Suprapubic skin (tissue), 4 donors: ENCODE measurements around the gene C2orf68. TPM values are rescaled to one million over a fixed set of nuclear protein-coding genes. Genes with fewer than 3 reads are reported as not detected.

Experiments used
- DNase-seq, 2 donors: peaks; one replicate each; pipeline ENCODE4 v3.0.0-alpha.2; 2019; ENCODE audit warnings: low spot score in 2 of 2
- H3K27ac ChIP-seq: fragments of 200-600 bp; sonication (generic); one replicate; pipeline ENCODE4 v1.5.1; 2019
- H3K27me3 ChIP-seq: fragments of 200-600 bp; sonication (generic); one replicate; pipeline ENCODE4 v1.5.1; 2019
- H3K36me3 ChIP-seq: fragments of 200-600 bp; sonication (generic); one replicate; pipeline ENCODE4 v1.5.1; 2019
- H3K4me1 ChIP-seq: fragments of 200-600 bp; sonication (generic); one replicate; pipeline ENCODE4 v1.5.1; 2019
- H3K4me3 ChIP-seq: fragments of 200-600 bp; sonication (generic); one replicate; pipeline ENCODE4 v1.5.1; 2019; ENCODE audit warnings: mild to moderate bottlenecking
- H3K9me3 ChIP-seq: fragments of 200-600 bp; sonication (generic); one replicate; pipeline ENCODE4 v1.5.1; 2019
- CTCF ChIP-seq, 2 donors: fragments of 200-600 bp in 1 of 2; fragments of 450-650 bp in 1 of 2; sonication (generic) in 1 of 2; IDR thresholded peaks; one replicate each; pipeline ENCODE4 v1.5.1; 2016 to 2019; ENCODE audit warnings: antibody characterized with exemption in 2 of 2, mild to moderate bottlenecking in 1 of 2, moderate library complexity in 1 of 2
- EP300 ChIP-seq: sonication (generic); formaldehyde crosslinking; IDR thresholded peaks from one replicate; pipeline ENCODE4 v1.6.1; 2017; ENCODE audit warnings: antibody characterized with exemption
- POLR2A ChIP-seq, 2 donors: fragments of 450-650 bp; IDR thresholded peaks; one replicate each; pipeline ENCODE4 v1.6.1; 2017; ENCODE audit warnings: antibody characterized with exemption in 2 of 2, mild to moderate bottlenecking in 2 of 2, moderate library complexity in 2 of 2
- POLR2AphosphoS5 ChIP-seq, 3 donors: sonication (generic); formaldehyde crosslinking; IDR thresholded peaks; one replicate each; pipeline ENCODE4 v1.6.1; 2017; ENCODE audit warnings: antibody characterized with exemption in 3 of 3
- WGBS: methylation state at CpG from one replicate; pipeline ENCODE4 v1.1.5; 2018; 5-methylcytosine and 5-hydroxymethylcytosine counted together
- total RNA-seq, 4 donors: library from RNA; depleted of rRNA; stranded (reverse); fragments of >200 nt; gene quantifications; one replicate each; pipeline ENCODE4 v1.1.0, GENCODE V29; 2016

Gene C2orf68
- total RNA-seq, 4 donors from 2014 or later, result 15.8 to 28.1 (median 18.3) TPM

DNA sequence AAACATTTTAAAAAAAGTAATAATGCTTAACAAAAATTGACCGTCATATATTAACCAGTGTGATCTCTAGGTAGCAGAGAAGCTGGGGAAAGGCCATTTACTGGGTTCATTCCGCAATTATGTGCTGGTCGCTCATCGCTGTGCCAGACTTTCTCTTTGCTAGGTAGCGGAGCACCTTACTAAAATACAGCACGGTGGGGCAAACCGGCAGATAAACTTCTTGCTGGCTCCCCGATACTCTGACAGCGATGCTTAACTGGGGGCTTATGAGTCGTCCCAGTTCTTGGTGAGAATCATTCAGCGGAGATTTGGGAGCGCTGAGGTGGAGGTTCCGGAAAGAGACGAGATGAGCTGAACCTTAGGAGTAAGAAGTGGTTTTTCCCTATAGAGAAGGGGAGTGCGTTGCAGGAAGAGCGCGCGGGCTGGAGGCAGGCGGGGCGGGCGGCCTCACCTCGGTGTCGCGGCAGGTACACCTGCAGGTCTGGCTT lies 605 bp downstream of the C2orf68 start:
- Histone ChIP-seq H3K4me1 (peaks cover 44% of the 10 kb centered on the region), H3K27ac (peak overlapping the region; percentile 94), H3K9me3 (no peaks in the 10 kb centered on the region), H3K27me3 (no peaks in the 10 kb centered on the region), H3K36me3 (peaks cover 26% of the 10 kb centered on the region), H3K4me3 (peak overlapping the region; percentile 92)
- no peak for DNase-seq
- no peak for TF ChIP-seq POLR2A (IDR thresholded peaks at IDR 0.05)
- TF ChIP-seq EP300, result no peak
- TF ChIP-seq POLR2AphosphoS5 (IDR thresholded peaks at IDR 0.05), result no peak
- no peak for TF ChIP-seq CTCF (IDR thresholded peaks at IDR 0.05)
- WGBS, result 3% methylated on average over 22 of the region's 24 CpGs

- Histone ChIP-seq H3K4me3 (no peak overlapping the region), H3K4me1 (peaks cover 68% of the 10 kb centered on the region)
- 77% methylated on average over 9 of the region's 9 CpGs for WGBS
Measured at GRCh38 chr2:85607268-85608215, 4.3 kb downstream of the C2orf68 start.

GRCh38 chr2:85606116-85606455 lies 5.8 kb downstream of the C2orf68 start:
- Histone ChIP-seq H3K9me3 (no peaks in the 10 kb centered on the region), H3K4me3 (no peak overlapping the region), H3K27ac (peak overlapping the region; percentile 12), H3K4me1 (peaks cover 71% of the 10 kb centered on the region), H3K27me3 (no peaks in the 10 kb centered on the region), H3K36me3 (peaks cover 28% of the 10 kb centered on the region)
- TF ChIP-seq CTCF (IDR thresholded peaks at IDR 0.05) (no peak), EP300 (no peak), POLR2AphosphoS5 (IDR thresholded peaks at IDR 0.05) (no peak), POLR2A (IDR thresholded peaks at IDR 0.05) (no peak)
- 75% methylated on average over 7 of the region's 7 CpGs for WGBS
- no peak for DNase-seq

More at GRCh38 chr2:85607268-85608215, 4.3 kb downstream of the C2orf68 start:
- Histone ChIP-seq H3K27ac (peak overlapping the region; percentile 11), H3K9me3 (no peaks in the 10 kb centered on the region), H3K36me3 (peaks cover 26% of the 10 kb centered on the region), H3K27me3 (no peaks in the 10 kb centered on the region)
- no peak for TF ChIP-seq CTCF (IDR thresholded peaks at IDR 0.05)
- no peak for TF ChIP-seq POLR2AphosphoS5 (IDR thresholded peaks at IDR 0.05)
- no peak for DNase-seq

- peaks cover 73% of the 10 kb centered on the region for H3K4me1 ChIP-seq
- no peak for DNase-seq
Measured at GRCh38 chr2:85605406-85606115, 6.3 kb downstream of the C2orf68 start.

More at GRCh38 chr2:85605406-85606115, 6.3 kb downstream of the C2orf68 start:
- Histone ChIP-seq H3K4me3 (no peak overlapping the region), H3K27me3 (no peaks in the 10 kb centered on the region), H3K27ac (peak overlapping the region; percentile 91), H3K36me3 (peaks cover 34% of the 10 kb centered on the region), H3K9me3 (no peaks in the 10 kb centered on the region)
- TF ChIP-seq EP300 (no peak), POLR2AphosphoS5 (IDR thresholded peaks at IDR 0.05) (no peak), CTCF (IDR thresholded peaks at IDR 0.05) (no peak), POLR2A (IDR thresholded peaks at IDR 0.05) (no peak)
- 40% methylated on average over 4 of the region's 4 CpGs for WGBS
